Femur (tissue), 1 donor: Measurements from ENCODE around the gene POLR2F.

ENCODE experiments used
- DNase-seq: peaks from one replicate; pipeline ENCODE4 v3.0.0-alpha.2; 2017

The POLR2F gene

DNA sequence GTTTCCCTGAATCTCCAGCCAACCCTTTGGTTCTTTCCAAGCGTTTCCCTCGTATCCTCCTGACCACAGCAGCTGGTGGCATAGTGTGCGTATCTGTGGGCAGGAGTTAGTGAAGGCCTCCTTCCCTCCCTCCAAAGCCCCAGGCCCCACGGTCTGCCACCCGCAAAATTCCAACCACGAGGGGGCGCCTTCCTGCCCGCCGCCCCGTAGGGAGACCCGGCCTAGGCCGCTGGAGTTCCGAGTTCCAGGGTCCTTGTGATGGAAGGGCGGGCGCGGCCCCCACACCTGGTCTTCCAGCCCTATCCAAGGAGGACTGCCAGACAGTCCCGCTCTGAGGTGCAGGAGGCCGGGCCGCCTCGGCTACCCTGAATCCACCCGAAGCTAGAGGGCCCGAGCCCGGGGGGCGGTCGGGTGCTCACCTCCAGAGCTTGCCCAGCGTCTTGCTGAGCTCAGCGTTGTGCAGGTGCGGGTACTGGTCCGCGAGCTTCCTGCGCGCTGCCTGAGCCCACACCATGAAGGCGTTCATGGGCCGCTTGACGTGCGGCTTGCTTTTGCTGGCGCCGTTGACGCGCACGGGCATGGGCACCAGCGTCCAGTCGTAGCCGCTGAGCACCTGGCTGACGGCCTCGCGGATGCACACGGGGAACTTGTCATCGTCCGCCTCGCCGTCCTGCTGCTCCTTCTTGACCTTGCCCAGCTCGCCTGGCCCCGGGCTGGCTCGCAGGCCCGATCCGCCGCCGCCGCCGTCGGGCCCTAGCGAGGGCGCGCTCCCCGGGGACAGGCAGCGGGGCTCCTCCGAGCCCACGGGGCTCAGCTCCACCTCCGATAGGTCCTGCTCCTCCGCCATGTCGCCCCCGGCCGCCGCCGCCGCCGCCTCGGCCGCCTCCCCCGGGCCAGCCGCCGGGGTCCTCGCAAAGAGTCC, 29.7 kb downstream of the POLR2F start:
- no peak for DNase-seq

GRCh38 chr22:37983860-37984791, 30.6 kb downstream of the POLR2F start, which contains the start of gene SOX10:
SOX10 (minus strand) TSS chr22:37984555; CDS start chr22:37983784, 771 bp downstream.
- DNase-seq = no peak

- no peak for DNase-seq
Observed at GRCh38 chr22:37985050-37985585, 31.6 kb downstream of the POLR2F start.

DNA sequence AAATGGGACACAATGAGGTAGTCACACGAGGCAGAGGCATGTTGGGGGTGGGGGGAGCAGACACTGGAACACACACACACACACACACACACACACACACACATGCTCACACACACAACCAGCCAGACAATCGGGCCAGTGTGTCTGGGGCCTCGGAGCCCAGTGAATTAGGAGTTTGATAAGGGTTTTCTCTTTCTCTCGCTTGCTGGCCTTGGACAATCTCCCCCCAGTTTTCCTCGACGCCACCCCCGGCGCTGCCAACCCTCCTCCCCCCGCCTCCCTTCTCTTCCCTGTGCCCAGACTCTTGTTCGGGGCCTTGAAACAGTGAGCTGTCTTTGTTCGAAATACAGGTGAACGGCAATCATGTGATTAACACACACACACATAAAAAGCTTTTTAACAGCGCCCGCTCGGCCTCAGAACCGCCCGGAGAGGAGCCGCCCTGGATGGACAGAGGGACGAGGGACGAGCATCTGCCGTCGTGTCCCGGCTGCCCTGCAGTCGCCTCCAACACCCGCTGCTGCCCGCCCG, 32.3 kb downstream of the POLR2F start:
- no peak for DNase-seq

- no peak for DNase-seq
Observed at GRCh38 chr22:37986371-37986770, 32.9 kb downstream of the POLR2F start.

DNA sequence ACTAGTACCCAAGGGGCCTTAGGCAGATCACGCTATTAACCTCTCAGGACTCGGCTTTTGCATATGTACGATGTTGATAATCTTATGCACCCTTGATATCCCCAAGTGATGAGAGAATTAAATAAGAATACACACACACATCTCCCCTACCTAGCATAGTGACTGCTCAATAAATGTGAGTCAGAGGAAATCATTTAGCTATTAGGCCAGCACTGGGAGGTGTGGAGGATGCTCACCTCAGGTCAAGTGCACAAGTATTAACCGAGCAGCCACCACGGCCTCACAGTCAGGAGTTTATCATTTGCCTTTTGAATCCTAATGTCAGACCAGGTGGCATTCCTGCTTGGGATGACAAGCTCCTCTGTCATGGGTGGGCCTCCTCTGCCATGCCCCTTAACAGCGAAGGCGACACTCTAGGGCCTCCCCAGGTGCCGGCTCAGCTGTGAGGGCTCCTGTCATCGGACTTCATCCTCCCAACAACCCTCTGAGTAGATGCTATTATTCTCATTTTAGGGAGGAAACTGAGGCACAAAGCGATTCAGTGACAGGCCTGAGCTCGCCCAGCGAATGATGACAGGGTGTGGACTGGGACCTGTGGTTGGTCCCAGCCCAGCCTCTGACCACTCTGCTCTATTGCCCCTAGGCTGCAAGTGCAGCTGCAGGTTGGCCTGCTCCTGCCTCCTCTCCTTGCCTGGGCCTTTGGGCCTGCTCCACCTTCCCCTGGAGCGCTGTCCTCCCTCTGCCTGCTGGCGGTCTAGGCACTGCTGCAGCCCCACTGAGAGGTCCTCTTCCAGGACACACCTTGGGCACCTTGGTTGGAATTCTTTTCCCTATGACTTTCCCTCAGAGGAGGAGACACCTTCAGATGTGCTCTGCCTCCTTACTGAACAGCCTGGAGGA, 35.9 kb downstream of the POLR2F start:
- DNase-seq = no peak

GRCh38 chr22:37990301-37990700, 36.8 kb downstream of the POLR2F start:
- peak; percentile 60 for DNase-seq

DNA sequence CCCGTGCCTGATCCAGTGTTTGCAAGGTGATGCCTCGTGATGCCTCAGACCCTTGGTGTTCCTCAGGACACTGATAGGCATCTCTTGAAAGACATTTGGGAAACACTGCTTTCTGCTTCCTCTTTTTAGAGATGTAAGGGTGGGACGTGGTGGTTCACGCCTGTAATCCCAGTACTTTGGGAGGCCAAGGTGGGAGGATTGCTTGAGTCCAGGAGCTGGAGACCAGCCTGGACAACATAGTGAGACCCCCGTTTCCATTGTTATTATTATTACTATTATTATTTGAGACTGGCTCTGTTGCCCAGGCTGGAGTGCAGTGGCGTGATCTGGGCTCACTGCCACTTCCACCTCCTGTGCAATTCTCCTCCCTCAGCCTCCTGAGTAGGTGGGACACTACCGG, 37.4 kb downstream of the POLR2F start:
- no peak for DNase-seq

DNA sequence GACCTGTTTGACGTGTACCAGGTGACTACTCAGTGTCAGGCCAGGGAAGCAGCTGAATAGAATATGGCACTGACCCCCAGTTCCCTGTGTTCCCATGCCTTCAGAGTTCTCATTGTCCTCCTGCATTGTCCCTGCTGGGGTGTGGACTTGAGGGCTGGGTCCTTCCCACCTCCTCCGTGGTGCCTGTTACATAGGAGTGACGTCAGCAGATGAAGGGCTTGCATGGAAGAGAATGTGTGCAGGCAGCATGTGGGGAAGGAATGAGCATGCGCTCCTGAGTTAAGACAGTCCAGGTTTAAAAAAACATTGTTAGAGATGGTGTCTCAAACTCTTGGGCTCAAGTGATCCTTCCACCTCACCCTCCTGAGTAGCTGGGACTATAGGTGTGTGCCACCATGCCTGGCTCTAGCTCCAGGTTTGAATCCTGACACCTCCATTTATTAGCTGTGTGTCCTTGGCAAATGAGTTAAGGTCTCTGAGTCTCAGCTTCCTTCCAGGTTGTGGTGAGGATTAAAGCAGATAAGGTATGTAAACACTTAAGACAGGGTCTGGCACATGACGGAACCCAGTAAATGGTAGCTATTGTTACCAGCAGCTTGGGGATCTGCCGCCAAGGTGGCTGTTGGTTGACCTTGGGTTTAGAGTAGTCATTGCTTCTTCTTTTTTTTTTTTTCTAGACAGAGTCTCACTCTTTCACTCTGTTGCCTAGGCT, 38.4 kb downstream of the POLR2F start:
- no peak for DNase-seq

DNA sequence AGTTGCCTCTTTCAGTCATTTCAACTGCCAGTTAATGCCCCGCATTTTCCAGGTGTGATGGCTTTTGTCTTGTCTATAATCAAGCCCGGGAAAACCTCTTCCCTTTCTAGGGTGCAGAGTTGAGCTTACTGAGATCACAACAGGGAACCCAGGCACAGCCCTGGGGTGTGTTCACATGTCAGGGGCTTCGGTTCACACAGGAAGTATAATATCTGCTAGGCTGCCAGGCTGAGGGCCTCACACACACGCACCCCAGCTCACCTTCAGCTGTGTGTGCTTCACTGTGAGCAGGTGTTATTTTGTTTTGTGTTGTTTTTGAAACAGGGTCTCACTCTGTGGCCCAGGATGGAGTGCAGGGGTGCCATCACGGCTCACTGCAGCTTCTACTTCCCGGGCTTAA, 40.5 kb downstream of the POLR2F start:
- DNase-seq = no peak

DNA sequence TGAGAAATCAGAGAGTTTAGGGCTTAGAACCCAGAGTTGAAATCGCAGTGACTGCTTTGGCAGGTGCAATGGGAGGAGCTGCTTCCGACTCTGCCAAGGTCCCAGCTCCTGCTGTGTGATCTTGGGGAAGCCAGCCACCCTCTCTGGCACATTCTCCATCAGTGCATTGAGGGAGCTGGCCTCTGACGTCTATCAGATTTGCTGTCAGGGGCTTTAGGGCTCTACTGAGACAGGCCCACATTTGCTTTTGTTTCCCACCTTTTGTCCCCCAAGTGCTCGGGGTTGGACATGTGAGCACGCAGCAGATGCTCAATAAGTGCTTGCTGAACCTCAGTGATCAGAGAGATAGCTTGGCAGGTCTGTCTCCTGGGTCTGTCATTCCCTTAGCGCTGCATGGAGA, 41.5 kb downstream of the POLR2F start:
- no peak for DNase-seq

GRCh38 chr22:37995460-37995859, 42.0 kb downstream of the POLR2F start:
- no peak for DNase-seq

GRCh38 chr22:37996079-37996478, 42.6 kb downstream of the POLR2F start:
- DNase-seq = peak; percentile 52

DNA sequence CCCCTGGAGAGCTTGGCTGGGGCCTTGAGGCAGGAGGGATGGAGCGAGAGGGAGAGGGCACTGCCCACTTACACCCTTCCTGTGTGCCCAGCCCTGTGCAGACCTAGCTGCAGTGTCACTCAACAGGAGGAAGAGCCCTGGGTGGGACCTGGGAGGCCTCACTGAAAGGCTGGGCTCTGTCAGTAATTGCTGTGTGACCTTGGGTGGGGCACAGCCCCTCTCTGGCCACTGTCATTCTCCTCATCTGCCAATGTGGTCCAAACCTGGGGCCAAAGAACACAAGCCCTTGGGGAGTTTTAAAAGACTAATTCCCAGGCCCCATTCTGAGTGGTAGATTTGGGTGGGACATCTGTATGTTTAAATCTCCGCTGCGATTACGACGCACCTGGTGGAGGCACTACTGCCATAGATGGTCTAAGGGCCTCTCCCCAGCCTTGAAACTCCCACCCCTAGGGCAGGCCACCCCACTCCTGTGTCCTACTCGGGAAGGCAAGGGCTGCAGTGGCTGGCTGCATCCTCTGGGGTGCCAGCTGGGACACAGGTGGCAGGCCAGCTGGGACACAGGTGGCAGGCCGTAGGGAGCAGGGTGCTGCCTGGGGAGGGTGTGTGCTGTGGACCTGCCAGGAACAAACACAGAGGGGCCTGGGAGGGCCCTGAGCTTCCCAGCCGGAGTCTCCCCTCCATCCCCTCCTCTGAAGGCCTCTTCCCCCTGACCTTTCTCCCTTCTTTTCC, 43.2 kb downstream of the POLR2F start:
- DNase-seq = no peak

DNA sequence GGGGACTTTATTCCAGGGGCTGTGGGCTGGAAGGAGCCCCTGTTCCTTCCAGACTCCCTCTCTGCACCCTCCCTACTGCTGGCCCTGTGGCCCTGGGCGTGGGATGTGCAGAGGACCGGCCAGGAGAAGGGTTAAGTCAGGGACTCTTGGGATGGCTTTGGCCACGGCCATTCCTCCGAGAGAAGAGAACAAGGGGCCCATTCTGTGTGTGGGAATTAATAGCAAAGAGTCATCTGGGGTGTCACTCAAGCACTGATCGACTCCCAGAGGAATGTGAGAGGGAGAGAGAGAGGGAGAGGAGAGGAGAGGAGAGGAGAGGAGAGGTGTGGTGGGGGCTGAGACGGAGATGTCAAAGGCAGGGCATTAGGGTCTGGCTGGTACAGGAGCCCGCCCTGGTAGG, 45.0 kb downstream of the POLR2F start:
- DNase-seq = no peak

DNA sequence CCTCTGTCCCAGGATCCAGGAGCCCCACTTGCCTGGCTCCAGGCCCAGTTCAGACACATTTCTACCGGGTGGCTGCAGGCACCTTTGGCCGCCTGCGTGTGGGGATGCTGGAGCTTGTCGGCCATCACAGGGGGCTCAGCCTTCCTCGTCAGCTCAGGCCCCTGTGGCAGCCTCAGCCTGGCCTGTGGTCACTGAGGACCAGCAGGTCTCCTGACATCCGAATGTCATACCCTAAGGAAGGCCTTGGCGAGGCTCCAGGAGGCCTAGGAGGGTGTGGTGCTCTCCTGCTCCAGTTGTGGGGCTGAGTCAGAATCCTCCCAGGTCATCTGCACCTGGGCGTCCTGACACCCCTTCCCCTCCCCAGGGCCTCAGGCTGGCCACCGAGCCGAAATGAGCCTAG, 45.7 kb downstream of the POLR2F start:
- DNase-seq = no peak

- no peak for DNase-seq
Observed at GRCh38 chr22:37999640-38000272, 46.3 kb downstream of the POLR2F start.

- no peak for DNase-seq
Observed at GRCh38 chr22:38005943-38006342, 52.4 kb downstream of the POLR2F start.

- DNase-seq = no peak
Observed at GRCh38 chr22:38006906-38007305, 53.4 kb downstream of the POLR2F start.

GRCh38 chr22:38007330-38007902, 53.9 kb downstream of the POLR2F start:
- DNase-seq = no peak
